GM12878 (cell line): ENCODE measurements around the gene MYD88. TPM values are rescaled to one million over a fixed set of nuclear protein-coding genes. Genes with fewer than 3 reads are reported as not detected.

Experiments used
- ATAC-seq: fragments of 200-7000 bp; cut with Tn5 transposase; 3 replicates; pipeline ENCODE4 v1.9.1; 2020; ENCODE audit warnings: mild to moderate bottlenecking, moderate library complexity
- BruUV-seq: library from RNA; stranded (reverse); fragments of 400-500 nt; replicated peaks from 2 replicates; lab custom pipeline; 2021; lab: Mats Ljungman, UMichigan
- CTCF ChIA-PET: fragments of 300-600 bp; sonication (Branson Sonifier 250); formaldehyde crosslinking; extraction: SDS; loops from one replicate; lab custom pipeline; 2021; ENCODE audit warnings: inconsistent platforms; lab: Yijun Ruan, JAX
- POLR2A ChIA-PET: fragments of 350-600 bp; formaldehyde crosslinking; extraction: SDS; loops from one replicate; lab custom pipeline; 2021; ENCODE audit warnings: inconsistent platforms; lab: Charles Lee
- RAD21 ChIA-PET: fragments of 300-600 bp; sonication (Branson Sonifier 250); formaldehyde crosslinking; loops from one replicate; lab custom pipeline; 2023; ENCODE audit warnings: antibody characterized with exemption; ENCODE audit not compliant: unreplicated experiment; lab: Charles Lee
- SMC1A ChIA-PET: fragments of 300-600 bp; sonication (Branson Sonifier 250); formaldehyde crosslinking; loops from one replicate; lab custom pipeline; 2023; ENCODE audit not compliant: unreplicated experiment, uncharacterized antibody; lab: Charles Lee
- DNase-seq: peaks from one replicate; pipeline ENCODE4 v3.0.0-alpha.2; 2011; ENCODE audit warnings: low read depth, low spot score
- FAIRE-seq: peaks from 3 replicates; lab custom pipeline; 2011; peaks lifted over from hg19 to GRCh38; lab: Jason Lieb, UNC
- H2AFZ ChIP-seq: 2 replicates; pipeline ENCODE4 v1.6.0; 2011; ENCODE audit warnings: low read depth, low read length, control low read depth; ENCODE audit not compliant: control insufficient read depth
- H3K27ac ChIP-seq: 2 replicates; pipeline ENCODE4 v1.5.1; 2011; ENCODE audit warnings: control low read depth; ENCODE audit not compliant: control insufficient read depth, insufficient read depth
- H3K27me3 ChIP-seq, 2 experiments: replicated peaks in 1 of 2; 2 replicates each; pipeline versions ENCODE4 v1.6.0 to v1.6.1; 2011; ENCODE audit warnings: low read length in 1 of 2; ENCODE audit not compliant: control insufficient read depth in 2 of 2, insufficient read depth in 2 of 2
- H3K36me3 ChIP-seq, 2 experiments: 2 replicates each; pipeline ENCODE4 v1.5.1; 2011; ENCODE audit warnings: low read length in 1 of 2; ENCODE audit not compliant: control insufficient read depth in 2 of 2, insufficient read depth in 2 of 2
- H3K4me1 ChIP-seq: 2 replicates; pipeline ENCODE4 v1.6.1; 2011; ENCODE audit warnings: mild to moderate bottlenecking, low read length, moderate library complexity, mixed read lengths; ENCODE audit not compliant: control insufficient read depth, insufficient read depth
- H3K4me2 ChIP-seq: 2 replicates; pipeline ENCODE4 v1.6.0; 2011; ENCODE audit warnings: control low read depth; ENCODE audit not compliant: control insufficient read depth, insufficient read depth
- H3K4me3 ChIP-seq: fragments of 200-600 bp; sonication (generic); 2 replicates; pipeline ENCODE4 v1.5.1; 2016
- H3K79me2 ChIP-seq: 2 replicates; pipeline ENCODE4 v1.6.0; 2011; ENCODE audit warnings: low read length; ENCODE audit not compliant: control insufficient read depth, insufficient read depth
- H3K9ac ChIP-seq: 2 replicates; pipeline ENCODE4 v1.8.0; 2011; ENCODE audit warnings: low read length, control low read depth, mixed read lengths; ENCODE audit not compliant: control insufficient read depth, insufficient read depth
- H3K9me3 ChIP-seq: replicated peaks from 3 replicates; pipeline ENCODE4 v1.5.1; 2011; ENCODE audit warnings: mild to moderate bottlenecking, low read length; ENCODE audit not compliant: control insufficient read depth, insufficient read depth
- H4K20me1 ChIP-seq: 2 replicates; pipeline ENCODE4 v1.6.0; 2011; ENCODE audit not compliant: control insufficient read depth, insufficient read depth
- BRCA1 ChIP-seq: IDR thresholded peaks from 2 replicates; pipeline ENCODE4 v1.6.1; 2011; ENCODE audit warnings: low read depth, low read length, improper control_type of control experiment
- CHD1 ChIP-seq: IDR thresholded peaks from 2 replicates; pipeline ENCODE4 v1.6.1; 2012; ENCODE audit warnings: low read depth, low read length, improper control_type of control experiment
- CREM ChIP-seq: IDR thresholded peaks from 2 replicates; pipeline ENCODE4 v1.6.1; 2014; ENCODE audit warnings: antibody characterized with exemption, low read depth
- EED ChIP-seq: sonication (generic); IDR thresholded peaks from 2 replicates; pipeline ENCODE4 v1.6.1; 2016; ENCODE audit warnings: antibody characterized with exemption, low read depth
- IRF3 ChIP-seq: fragments of 450-650 bp; IDR thresholded peaks from 2 replicates; pipeline ENCODE4 v1.6.1; 2014; ENCODE audit warnings: mild to moderate bottlenecking
- PAX8 ChIP-seq: fragments of 450-650 bp; IDR thresholded peaks from 2 replicates; pipeline ENCODE4 v1.6.1; 2017; ENCODE audit warnings: mild to moderate bottlenecking, moderate library complexity
- RUNX3 ChIP-seq: IDR thresholded peaks from 2 replicates; pipeline ENCODE4 v1.6.1; 2012; ENCODE audit warnings: low read length, inconsistent platforms
- SMAD1 ChIP-seq: fragments of 450-650 bp; IDR thresholded peaks from 2 replicates; pipeline ENCODE4 v1.6.1; 2018; ENCODE audit warnings: mild to moderate bottlenecking, low read depth; ENCODE audit not compliant: partially characterized antibody
- SUZ12 ChIP-seq: fragments of 200-600 bp; sonication (generic); IDR thresholded peaks from one replicate; pipeline ENCODE4 v1.6.1; 2018; ENCODE audit warnings: antibody characterized with exemption, mild to moderate bottlenecking; ENCODE audit not compliant: unreplicated experiment
- ZBED1 ChIP-seq: IDR thresholded peaks from 2 replicates; pipeline ENCODE4 v1.6.1; 2016; ENCODE audit warnings: borderline replicate concordance
- ZNF217 ChIP-seq: fragments of 450-650 bp; IDR thresholded peaks from 2 replicates; pipeline ENCODE4 v1.6.1; 2017; ENCODE audit warnings: antibody characterized with exemption, mild to moderate bottlenecking
- ZNF622 ChIP-seq: fragments of 450-650 bp; IDR thresholded peaks from 2 replicates; pipeline ENCODE4 v1.6.1; 2017; ENCODE audit warnings: mild to moderate bottlenecking, inconsistent platforms
- WGBS: methylation state at CpG from one replicate; pipeline ENCODE4 v1.1.6; 2016; ENCODE audit warnings: low lambda C conversion rate; ENCODE audit not compliant: insufficient replicate concordance, insufficient coverage; ENCODE audit errors: missing lambda C conversion rate; 5-methylcytosine and 5-hydroxymethylcytosine counted together
- in situ Hi-C: fragments of 300-500 bp; cut with MboI; formaldehyde crosslinking; loops from 9 replicates; pipeline ENCODE4 v1.14.3; 2018; ENCODE audit warnings: mixed read lengths
- intact Hi-C: fragments of 100-400 bp; cut with micrococcal nuclease; formaldehyde crosslinking; loops from one replicate; pipeline ENCODE4 v1.14.2; 2022; ENCODE audit not compliant: unreplicated experiment
- polyA plus RNA-seq, 11 experiments: library from polyadenylated mRNA; depleted of rRNA in 4 of 11; unstranded in 6 of 11; stranded (reverse) in 5 of 11; fragments of >200 nt; fragmentation: Nextera tagmentation in 4 of 11; fragmentation: Illumina TruSeq in 1 of 11; extraction: Ambion mirVana in 4 of 11; extraction: Trizol in 1 of 11; gene quantifications; 1 replicate in 1 of 11; 2 replicates in 10 of 11; pipeline versions ENCODE4 v1.2.1 to v1.2.3, GENCODE V29; 2011 to 2016; ENCODE audit warnings: inconsistent platforms in 2 of 11, missing spikeins in 2 of 11, low read depth in 1 of 11
- total RNA-seq, 4 experiments: library from RNA; depleted of rRNA in 3 of 4; stranded (reverse); fragments of >200 nt in 3 of 4; fragmentation: Illumina TruSeq in 1 of 4; extraction: Trizol in 1 of 4; gene quantifications; 2 replicates each; pipeline versions ENCODE4 v1.2.1 to v1.2.3, GENCODE V29; 2013 to 2021

The MYD88 gene
- total and polyA plus RNA-seq, 10 of the 15 experiments (the other 5 are each of a cell fraction or from before 2014, with no cell fraction given) = 5.5 to 84.8 (median 67.5) TPM

DNA sequence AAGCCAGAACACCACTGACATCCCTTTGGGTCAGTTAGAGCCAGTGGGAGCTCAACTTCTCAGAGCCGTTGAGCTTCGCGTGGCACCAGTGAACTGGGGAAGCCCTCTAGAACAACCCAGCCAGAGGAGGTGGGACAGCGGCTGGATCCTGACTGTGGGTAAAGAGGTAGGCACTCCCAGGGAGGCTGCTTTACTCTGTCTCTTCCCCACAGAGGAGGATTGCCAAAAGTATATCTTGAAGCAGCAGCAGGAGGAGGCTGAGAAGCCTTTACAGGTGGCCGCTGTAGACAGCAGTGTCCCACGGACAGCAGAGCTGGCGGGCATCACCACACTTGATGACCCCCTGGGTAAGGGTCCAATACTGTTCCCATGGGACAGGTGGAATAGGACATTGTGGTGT, 1.2 kb downstream of the MYD88 start:
- ChIA-PET RAD21 (interaction anchor here (1.0 to 5.0 kb wide), 5 partner anchors 25 to 142 kb away, joined by 3 to 62 read pairs (median 5); partner anchors contain the start of genes DLEC1, OXSR1 and SLC22A14), CTCF (interaction anchor here (0.7 to 8.2 kb wide), 8 partner anchors 9 to 207 kb away, joined by 3 to 74 read pairs (median 6); partner anchors contain the start of genes OXSR1 and XYLB), SMC1A (interaction anchor here (1.1 to 8.2 kb wide), 5 partner anchors 15 to 77 kb away, joined by 3 to 92 read pairs (median 18); partner anchors contain the start of gene OXSR1), POLR2A (interaction anchor here (1.0 to 8.8 kb wide), 6 partner anchors 9 to 207 kb away, joined by 3 to 146 read pairs (median 12); partner anchors contain the start of genes OXSR1 and XYLB)
- intact Hi-C loops = loop anchor here (5.0 kb wide), 1 partner anchor 73 kb away; no protein-coding TSS in a partner anchor
- TSS peak; percentile 49 for BruUV-seq
- in situ Hi-C loops = no loop called here
- H3K36me3 ChIP-seq = peaks cover 0 to 15% of the 10 kb centered on the region in 2 experiments; a peak in 1 of 4 replicates
- no peak overlapping the region for H2AFZ ChIP-seq
- FAIRE-seq = no peak
- no peaks in the 10 kb centered on the region; the same call in 2 of the 3 replicates for H3K9me3 ChIP-seq
- H3K27ac ChIP-seq = peak overlapping the region; percentile 99
- peak overlapping the region; percentile 98 for H3K4me3 ChIP-seq
- peaks cover 37% of the 10 kb centered on the region for H3K4me1 ChIP-seq
- ATAC-seq = no peak
- DNase-seq = no peak
- H3K9ac ChIP-seq = peak overlapping the region; percentile 94
- 63% methylated on average over 7 of the region's 7 CpGs for WGBS
- TF ChIP-seq PAX8 (no peak), CREM (no peak), EED (no peak), SUZ12 (no peak), IRF3 (no peak), RUNX3 (no peak), BRCA1 (no peak), SMAD1 (no peak), ZNF217 (no peak), CHD1 (no peak), ZNF622 (no peak), ZBED1 (no peak)
- no peaks in the 10 kb centered on the region for H4K20me1 ChIP-seq
- H3K27me3 ChIP-seq = no peaks in the 10 kb centered on the region
- peaks cover 62% of the 10 kb centered on the region for H3K79me2 ChIP-seq
- H3K4me2 ChIP-seq = peak overlapping the region; percentile 99
